Measurements from ENCODE around the gene GNGT1.

Gene GNGT1

GRCh38 chr7:93890041-93890463 is 16.3 kb upstream of the GNGT1 start:
- TF ChIP-seq CTCF (IDR thresholded peaks at IDR 0.05) (no peak; the same call in 1 of the 2 replicates), ZFX (IDR thresholded peaks at IDR 0.05; ENCODE audit: borderline replicate concordance) (no peak)
- H3K27ac ChIP-seq = no peak overlapping the region

GRCh38 chr7:93890464-93891068 is 15.8 kb upstream of the GNGT1 start, which contains the start of gene TFPI2:
TSS of gene TFPI2 (minus strand) at chr7:93890753. CDS start at chr7:93890678, 75 bp downstream.
- TF ChIP-seq ZFX (IDR thresholded peaks at IDR 0.05; ENCODE audit: borderline replicate concordance) = no peak
- no peak; the same call in none of the 2 replicates for TF ChIP-seq CTCF (IDR thresholded peaks at IDR 0.05)
- no peak within 1 kb of the TSS for H3K27ac ChIP-seq

- TF ChIP-seq CTCF (IDR thresholded peaks at IDR 0.05) = no peak
- TF ChIP-seq ZFX (IDR thresholded peaks at IDR 0.05; ENCODE audit: borderline replicate concordance) = no peak
- no peak overlapping the region for H3K27ac ChIP-seq
Measured at GRCh38 chr7:93894426-93894825, 11.9 kb upstream of the GNGT1 start.

GRCh38 chr7:93894966-93895640 is 11.3 kb upstream of the GNGT1 start:
- no peak for TF ChIP-seq ZFX (IDR thresholded peaks at IDR 0.05; ENCODE audit: borderline replicate concordance)
- TF ChIP-seq CTCF (IDR thresholded peaks at IDR 0.05) = no peak
- H3K27ac ChIP-seq = no peak overlapping the region

GRCh38 chr7:93895859-93896600 is 10.3 kb upstream of the GNGT1 start:
- no peak overlapping the region for H3K27ac ChIP-seq
- no peak for TF ChIP-seq CTCF (IDR thresholded peaks at IDR 0.05)
- no peak for TF ChIP-seq ZFX (IDR thresholded peaks at IDR 0.05; ENCODE audit: borderline replicate concordance)

GRCh38 chr7:93897680-93898079 is 8.7 kb upstream of the GNGT1 start:
- TF ChIP-seq CTCF (IDR thresholded peaks at IDR 0.05) (no peak), ZFX (IDR thresholded peaks at IDR 0.05; ENCODE audit: borderline replicate concordance) (no peak)
- no peak overlapping the region for H3K27ac ChIP-seq

All from 22Rv1 (cell line).